GM19452 (cell line): ENCODE measurements around the gene UTP3.
A peak's percentile ranks its signal among the peaks of the same experiment; 100 is the strongest.
"Not testable (repeated sequence)": the region's sequence is repeated elsewhere in the genome, so short reads cannot be mapped to it uniquely, and the experiment has no call there.

Experiments
- ATAC-seq: cut with Tn5 transposase; IDR thresholded peaks from one replicate; pipeline ENCODE4 v1.9.1; 2021; ENCODE audit not compliant: unreplicated experiment

UTP3 gene

DNA sequence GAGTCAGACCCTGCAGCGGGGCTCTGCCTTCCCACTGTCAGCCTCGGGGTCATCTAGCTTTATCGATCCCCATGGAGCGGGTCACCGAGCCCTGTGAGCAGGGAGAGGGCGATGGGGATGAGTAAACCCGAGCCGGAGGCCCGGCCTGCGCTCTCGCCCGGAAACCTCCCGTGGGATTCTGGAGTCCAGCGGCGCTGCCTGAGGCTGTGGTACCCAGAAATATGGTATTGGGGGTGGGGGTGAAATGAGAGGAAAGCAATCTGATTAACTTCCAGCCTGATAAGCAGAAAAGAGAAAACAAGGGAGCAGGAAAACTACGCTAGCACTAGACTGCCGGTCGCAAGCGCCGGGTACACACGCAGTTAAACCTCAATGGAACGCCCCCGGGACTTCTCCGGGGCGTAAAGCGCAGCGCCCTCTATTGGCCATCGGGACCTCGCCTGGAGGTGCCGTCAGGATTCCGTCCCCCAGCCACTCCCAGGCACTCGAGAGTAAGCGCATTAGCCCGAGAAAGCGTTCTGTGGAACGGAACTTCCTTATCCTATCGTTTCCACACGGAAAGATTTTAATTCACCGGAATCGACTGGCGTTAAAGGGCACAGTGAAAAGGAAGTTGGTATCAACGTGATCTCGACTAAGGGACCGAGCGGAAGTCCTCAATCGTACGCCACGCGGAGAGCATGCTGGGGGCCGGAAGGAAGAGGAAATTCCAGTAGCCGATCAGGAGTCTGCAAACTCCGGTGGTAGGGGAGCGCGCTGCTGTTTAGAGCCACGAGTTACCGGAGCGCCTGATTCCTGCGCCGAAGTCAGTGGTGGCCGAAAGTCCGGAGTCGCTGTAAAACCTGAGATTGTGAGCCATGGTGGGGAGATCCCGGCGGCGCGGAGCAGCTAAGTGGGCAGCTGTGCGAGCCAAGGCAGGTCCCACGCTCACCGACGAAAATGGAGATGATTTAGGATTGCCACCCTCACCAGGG is at the start of gene UTP3:
Gene UTP3 (plus strand): TSS at position 712 of the 974 bp plus-strand sequence. CDS start 146 bp downstream, at position 858.
- ATAC-seq, result peak; percentile 95

DNA sequence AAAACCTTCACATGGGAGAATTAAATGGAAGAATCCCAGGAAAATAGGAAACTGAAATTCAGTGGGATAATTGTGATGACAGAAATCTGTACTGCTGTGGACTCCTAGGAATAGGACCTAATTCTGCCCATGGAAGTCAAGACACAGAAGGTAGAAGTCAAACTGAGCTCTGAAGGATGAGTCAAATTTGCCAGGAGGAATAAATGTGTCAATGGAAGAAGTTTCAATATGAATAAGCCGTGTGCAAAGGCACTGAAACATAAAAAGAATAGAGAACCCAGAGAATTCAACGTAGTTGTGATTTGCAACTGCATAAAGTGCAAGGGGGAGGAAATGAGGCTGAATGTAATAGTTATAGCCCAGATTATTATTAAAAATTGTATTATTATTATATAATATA is 48.1 kb upstream of the UTP3 start:
- no peak for ATAC-seq

DNA sequence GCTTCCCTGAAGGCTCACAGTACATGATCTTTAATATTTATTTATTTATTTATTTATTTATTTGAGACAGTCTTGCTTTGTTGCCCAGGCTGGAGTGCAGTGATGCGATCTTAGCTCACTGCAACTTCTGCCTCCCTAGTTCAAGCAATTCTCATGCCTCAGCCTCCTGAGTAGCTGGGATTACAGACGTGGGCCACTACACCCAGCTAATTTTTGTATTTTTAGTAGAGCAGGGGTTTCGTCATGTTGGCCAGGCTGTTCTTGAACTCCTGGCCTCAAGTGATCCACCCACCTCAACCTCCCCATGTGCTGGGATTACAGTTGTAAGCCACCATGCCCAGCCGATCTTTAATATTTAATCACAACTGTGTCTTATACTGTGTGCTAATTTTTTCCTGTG is 37.6 kb upstream of the UTP3 start:
- not testable (repeated sequence) for ATAC-seq

DNA sequence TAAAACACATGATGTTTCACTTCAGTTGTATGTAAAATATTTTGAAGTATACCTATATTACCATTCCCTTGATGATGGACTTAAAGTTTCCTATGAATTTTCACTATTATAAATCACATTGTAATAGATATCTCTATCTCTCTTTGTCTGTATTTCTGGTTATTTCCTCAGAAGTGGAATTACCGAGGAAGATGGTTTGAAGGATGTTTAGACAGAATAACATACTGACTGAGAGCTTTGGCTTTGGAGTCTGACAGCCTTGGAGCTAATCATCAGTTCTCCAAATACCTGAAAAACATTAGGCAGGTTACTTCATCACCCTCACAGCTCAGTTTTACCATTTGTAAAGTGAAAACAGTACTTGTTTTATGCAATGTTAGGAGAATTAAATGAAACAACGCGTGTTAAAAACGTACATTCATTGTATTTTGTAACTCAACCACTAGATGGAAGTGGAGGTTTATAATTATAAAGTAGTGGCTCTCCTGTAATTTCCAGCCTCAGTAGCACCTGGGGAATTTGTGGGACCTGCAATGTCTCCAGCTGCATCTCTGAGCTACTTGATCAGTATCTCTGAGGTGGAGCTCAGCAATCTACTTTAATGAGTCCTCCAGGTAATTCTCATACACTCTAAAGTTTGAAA is 36.3 kb upstream of the UTP3 start:
- no peak for ATAC-seq

DNA sequence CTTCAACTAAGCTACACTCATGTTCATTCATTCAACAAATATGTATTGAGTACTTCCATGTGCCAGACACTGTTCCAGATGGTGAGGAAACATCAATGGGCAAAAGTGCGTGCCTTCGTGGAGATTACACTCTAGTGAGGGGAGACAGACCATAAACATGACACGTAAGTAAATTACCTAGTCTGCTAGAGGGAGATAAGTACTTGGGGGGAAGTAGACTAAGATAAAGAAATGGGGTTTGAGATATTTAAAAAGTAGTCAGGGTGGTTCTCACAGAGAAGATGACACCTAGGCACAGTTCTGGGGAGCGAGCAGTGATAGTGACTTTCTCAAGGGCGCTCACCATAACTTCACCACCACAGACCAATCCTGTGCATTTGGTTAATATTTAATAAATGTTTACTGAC is 33.7 kb upstream of the UTP3 start:
- no peak for ATAC-seq

DNA sequence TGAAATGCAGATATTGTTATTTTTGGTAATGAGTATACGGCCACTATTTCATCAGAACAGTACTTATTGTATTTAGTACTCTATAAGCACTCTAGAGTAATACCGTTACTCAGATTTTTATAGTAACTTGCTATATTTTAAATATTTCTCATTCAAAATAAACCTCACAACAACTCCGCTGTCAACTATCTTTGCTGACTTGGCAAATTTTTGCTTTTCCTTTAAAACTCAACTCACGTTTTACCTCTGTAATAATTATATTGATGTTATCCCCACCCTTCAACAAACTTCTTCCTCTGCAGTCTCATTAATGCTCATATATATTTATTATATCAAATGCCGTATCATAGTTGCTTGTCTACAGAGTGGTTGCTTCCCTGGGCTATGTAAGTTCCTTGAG is 31.0 kb upstream of the UTP3 start:
- ATAC-seq, result no peak

DNA sequence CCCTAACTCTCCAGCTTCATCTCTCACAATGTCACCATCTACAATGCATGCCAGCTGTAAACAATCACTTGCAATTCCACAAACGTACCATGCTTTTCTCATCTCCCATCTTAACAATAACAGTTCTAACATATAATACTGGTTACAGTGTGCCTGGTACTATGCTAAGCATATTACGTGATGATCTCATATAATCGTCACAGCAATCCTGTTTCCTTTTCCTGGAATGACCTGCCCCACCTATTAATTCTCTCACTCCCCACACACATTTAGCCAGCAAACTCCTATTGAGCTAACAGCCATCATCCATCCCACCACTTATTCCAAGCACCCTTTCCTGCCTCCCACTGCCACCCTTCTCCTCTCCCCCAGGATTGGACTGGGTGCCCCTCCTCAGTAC is 29.9 kb upstream of the UTP3 start:
- no peak for ATAC-seq

DNA sequence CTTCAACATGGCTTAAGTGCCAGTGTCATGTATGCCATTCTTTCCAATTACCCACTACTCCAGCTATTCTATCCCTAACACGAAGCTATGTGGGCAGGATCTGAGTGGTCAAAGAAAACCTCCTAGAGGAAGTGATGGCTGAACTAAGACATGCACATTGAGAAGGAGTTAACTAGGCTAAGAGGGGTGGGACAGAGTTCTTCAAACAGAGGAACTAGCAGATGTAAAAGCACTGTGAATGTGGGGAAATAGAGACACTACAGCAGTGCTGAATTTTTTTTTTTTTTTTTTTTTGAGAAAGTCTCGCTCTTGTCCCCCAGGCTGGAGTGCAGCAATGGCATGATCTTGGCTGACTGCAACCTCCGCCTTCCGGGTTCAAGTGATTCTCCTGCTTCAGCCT is 28.2 kb upstream of the UTP3 start:
- no peak for ATAC-seq

DNA sequence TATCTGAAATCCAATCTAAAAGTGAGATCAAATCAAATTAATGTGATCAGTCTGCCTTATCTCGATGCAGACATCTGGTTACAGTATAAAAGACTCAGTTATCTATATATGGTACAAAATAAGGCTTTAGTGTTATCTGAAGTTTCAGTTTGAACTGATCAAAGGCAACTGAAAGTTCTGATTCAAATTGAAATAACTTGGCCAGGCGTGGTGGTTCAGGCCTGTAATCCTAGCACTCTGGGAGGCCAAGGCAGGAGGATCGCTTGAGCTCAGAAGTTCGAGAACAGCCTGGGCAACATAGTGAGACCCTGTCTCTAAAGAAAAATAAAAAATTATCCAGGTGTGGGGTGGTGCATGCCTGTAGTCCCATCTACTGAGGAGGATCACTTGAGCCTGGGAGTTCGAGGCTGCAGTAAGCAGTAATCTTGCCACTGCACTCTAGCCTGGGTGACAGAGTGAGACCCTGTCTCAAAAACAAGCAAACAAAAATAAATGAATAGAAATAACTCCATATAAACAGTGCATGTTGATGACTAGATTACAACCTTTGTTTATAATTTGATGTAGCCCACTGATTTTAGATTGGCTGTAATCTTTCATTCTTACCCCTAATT is 26.9 kb upstream of the UTP3 start:
- ATAC-seq, result not testable (repeated sequence)

DNA sequence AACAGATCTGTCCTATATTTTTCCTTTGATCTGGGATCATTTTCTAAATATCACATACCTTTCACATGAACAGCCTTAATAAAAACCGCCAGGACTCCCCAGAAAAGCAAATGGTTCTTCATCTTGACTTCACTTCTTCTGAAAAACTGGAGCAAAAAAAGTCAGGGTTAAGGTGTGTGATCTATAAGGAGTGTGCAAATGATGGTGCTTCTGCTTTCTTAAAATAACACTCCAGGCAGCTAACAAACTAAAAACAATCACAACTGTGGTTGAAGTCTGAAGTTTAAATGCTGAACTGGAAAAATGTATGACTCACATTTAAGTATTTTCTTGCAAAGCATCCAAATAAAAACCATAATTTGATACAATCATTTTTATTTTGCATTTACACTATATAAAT is 22.0 kb upstream of the UTP3 start, which contains the start of gene JCHAIN:
Gene JCHAIN (minus strand): TSS at position 140 of the 400 bp plus-strand sequence. CDS start 18 bp downstream, at position 122.
- no peak for ATAC-seq

DNA sequence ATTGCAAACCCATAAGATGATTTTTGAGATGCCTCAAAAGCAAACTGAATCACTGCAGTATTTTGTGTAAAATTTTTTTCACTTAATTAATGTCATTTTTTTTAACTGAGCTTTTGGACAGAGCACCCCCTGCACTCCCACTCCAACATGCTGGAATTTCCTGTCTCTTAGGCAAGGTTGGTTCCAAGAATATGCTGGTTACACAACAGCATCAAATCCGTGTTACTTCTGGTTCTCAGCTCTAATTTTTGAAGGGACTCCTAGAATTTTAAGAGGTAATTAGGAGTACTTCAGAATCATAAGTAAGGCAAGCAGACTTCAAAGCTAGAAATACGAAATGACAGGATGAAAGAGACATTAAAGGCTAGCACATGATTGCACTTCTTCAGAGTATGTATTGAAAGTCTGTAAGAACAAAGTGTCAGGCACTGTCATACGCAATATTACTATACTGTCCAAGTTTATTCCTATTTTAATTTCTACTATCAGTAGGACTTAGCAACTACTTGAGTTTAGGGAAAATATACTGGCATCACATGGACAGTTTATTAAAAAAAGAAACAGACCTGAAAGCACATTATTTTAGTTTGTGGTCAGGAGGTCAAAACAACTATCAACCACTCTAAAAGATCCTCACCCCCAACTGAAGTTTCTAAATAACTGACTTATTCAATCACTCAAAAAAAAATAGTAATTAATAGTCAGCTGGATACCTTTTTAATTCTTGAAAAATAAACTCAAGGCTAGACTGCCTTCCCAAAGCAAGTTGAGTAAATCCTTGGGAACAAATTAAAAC is 20.4 kb upstream of the UTP3 start:
- peak; percentile 45 for ATAC-seq

GRCh38 chr4:70670332-70671014 is 17.9 kb upstream of the UTP3 start:
- no peak for ATAC-seq

GRCh38 chr4:70671091-70671490 is 17.2 kb upstream of the UTP3 start:
- ATAC-seq, result no peak

- ATAC-seq, result no peak
These were observed 14.1 kb upstream of the UTP3 start for GRCh38 chr4:70674191-70674590.

DNA sequence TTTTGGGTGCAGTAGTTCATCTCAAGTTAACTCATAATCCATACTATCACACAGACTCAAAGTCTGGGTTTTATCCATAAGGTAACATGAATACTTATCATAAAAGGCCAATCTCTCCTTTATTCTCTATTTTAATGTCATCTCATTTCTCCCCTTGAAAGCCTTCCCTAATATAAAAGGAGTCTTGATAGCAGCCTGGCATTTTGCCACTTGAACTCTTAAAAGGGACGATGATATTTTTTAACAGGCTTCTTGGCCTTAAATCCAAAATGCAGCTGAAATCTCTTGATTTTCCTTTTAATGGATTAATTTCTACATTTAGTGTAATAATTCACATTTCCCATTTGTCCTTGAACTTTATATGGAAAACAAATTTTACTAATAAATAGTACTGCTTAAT is 13.6 kb upstream of the UTP3 start:
- no peak for ATAC-seq

DNA sequence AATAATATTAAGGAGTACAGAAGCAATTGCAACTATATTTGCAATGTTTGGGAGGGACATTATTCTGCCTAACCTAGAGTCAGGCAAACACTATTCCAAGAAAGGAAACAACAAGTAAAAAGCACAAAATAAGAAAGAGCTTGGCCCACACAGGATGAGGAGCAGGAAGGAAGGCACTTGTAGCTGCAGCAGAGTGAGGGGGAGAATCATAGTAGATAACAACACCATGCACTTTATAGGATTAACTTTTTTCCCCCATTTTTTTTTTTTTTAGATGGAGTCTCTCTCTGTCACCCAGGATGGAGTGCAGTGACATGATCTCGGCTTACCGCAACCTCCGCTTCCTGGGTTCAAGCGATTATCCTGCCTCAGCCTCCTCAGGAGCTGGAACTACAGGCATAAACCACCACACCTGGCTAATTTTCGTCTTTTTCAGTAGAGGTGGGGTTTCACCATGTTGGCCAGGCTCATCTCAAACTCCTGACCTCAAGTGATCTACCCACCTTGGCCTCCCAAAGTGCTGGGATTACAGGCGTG is 11.7 kb upstream of the UTP3 start:
- no peak for ATAC-seq

DNA sequence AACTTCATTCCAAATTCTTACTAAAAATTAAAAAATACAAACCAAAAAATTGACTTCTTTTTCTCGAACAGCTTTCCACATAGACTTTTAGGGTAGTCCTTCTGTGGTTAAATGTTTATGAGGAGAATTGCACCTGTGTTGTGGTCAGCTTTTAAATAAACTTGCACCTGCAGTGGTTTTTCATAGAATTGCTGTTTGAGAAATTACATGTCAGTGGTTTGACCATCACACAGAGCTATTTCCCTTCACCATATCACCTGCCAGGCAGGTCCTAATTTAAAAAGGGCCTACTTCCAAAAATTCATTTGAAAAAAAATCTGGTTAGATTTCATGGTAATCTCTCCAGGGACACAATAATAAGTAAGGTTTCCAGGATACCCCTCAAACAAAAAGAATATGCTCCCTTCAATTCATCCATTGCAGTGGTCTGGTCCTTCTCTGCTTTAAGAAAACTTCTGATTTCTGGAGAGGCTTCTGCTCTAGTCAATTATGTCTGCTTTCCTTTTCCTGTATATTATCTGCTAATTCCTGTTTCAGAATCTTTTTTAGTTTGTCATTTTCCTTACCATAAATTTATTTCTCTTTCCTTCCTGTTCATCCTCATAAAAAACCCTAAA is 9.8 kb upstream of the UTP3 start:
- peak; percentile 84 for ATAC-seq

GRCh38 chr4:70680934-70681333 is 7.4 kb upstream of the UTP3 start:
- ATAC-seq, result no peak

DNA sequence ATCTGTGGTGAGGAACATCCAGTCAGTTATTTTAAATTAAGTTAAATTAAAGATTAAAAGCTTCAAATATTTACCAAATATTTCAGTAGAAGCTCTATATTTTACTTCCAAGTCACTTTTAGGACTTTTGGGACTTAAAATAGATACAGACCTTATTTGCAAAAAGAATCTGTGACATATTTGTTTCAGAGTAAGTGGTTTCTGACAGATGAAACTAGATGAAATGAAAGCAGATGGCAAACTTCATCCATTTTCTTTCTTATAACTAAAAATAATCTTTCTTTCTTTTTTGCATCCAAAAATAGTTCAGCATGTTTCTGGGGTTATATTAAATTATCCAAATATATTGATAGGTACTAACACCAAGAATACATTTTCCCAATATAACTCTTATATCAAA is 6.6 kb upstream of the UTP3 start:
- no peak for ATAC-seq

GRCh38 chr4:70682142-70682541 is 6.2 kb upstream of the UTP3 start:
- not testable (repeated sequence) for ATAC-seq
